HL-60 (cell line): ENCODE measurements around the gene NFIX.

Experiments used
- CTCF ChIP-seq: IDR thresholded peaks from one replicate; pipeline ENCODE4 v1.5.1; 2011; ENCODE audit warnings: low read length, control low read depth, inconsistent platforms; ENCODE audit not compliant: insufficient read depth
- POLR2AphosphoS5 ChIP-seq: IDR thresholded peaks from 2 replicates; pipeline ENCODE4 v1.6.1; 2012; ENCODE audit warnings: low read depth

- TF ChIP-seq CTCF, result no peak
- no peak for TF ChIP-seq POLR2AphosphoS5
These were observed 1.3 kb downstream of the NFIX start for GRCh38 chr19:12996406-12997094.
